Measurements from ENCODE around the gene PSME3.

GRCh38 chr17:42795465-42795864, 37.7 kb upstream of the PSME3 start:
- TF ChIP-seq CTCF (IDR thresholded peaks at IDR 0.05) (no peak), POLR2A (IDR thresholded peaks at IDR 0.05) (no peak)
